ENCODE results near the gene CNTNAP2. TPM values are rescaled to one million over a fixed set of nuclear protein-coding genes. Genes with fewer than 3 reads are reported as not detected.

The CNTNAP2 gene
- total RNA-seq, 1 donor from 2014 or later = 5.4 TPM

DNA sequence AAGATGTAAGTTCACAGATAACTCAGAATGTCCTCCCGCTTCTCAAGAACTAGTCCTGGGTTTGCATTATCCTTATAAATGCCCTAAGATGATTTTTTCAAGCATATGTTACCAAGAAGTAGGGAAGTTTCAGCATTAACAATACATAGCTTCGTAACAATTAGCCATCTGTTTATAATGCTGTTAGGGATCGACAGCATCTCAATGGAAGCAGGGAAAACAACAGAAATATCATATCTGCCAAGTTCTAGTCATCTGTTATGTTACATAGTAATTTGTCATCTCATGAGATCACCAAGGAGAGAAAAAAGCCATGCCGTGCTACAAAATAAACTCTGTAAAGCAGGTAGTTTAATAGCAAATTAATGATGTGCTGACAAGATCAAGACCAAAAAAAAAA is 1742.4 kb downstream of the CNTNAP2 start:
- H3K27me3 Mint-ChIP-seq (ENCODE audit: unreplicated experiment) = peaks cover 1% of the 10 kb centered on the region
- no peaks in the 10 kb centered on the region for H3K9me3 Mint-ChIP-seq (ENCODE audit: unreplicated experiment)
- no peaks in the 10 kb centered on the region for H3K36me3 Mint-ChIP-seq (ENCODE audit: low read depth, unreplicated experiment)
- H3K4me3 Mint-ChIP-seq (ENCODE audit: unreplicated experiment) = no peak overlapping the region
- no peak for DNase-seq (ENCODE audit: low spot score)
- H3K27ac Mint-ChIP-seq (ENCODE audit: unreplicated experiment) = no peak overlapping the region
- TF ChIP-seq CTCF (IDR thresholded peaks at IDR 0.05; ENCODE audit: unreplicated experiment) = no peak
- H3K4me1 Mint-ChIP-seq (ENCODE audit: unreplicated experiment) = no peaks in the 10 kb centered on the region

GRCh38 chr7:147859486-147859885 is 1742.9 kb downstream of the CNTNAP2 start:
- H3K27me3 Mint-ChIP-seq (ENCODE audit: unreplicated experiment) = peaks cover 1% of the 10 kb centered on the region
- H3K27ac Mint-ChIP-seq (ENCODE audit: unreplicated experiment) = no peak overlapping the region
- H3K4me3 Mint-ChIP-seq (ENCODE audit: unreplicated experiment) = no peak overlapping the region
- H3K9me3 Mint-ChIP-seq (ENCODE audit: unreplicated experiment) = no peaks in the 10 kb centered on the region
- H3K36me3 Mint-ChIP-seq (ENCODE audit: low read depth, unreplicated experiment) = no peaks in the 10 kb centered on the region
- no peak for TF ChIP-seq CTCF (IDR thresholded peaks at IDR 0.05; ENCODE audit: unreplicated experiment)
- no peak for DNase-seq (ENCODE audit: low spot score)
- no peaks in the 10 kb centered on the region for H3K4me1 Mint-ChIP-seq (ENCODE audit: unreplicated experiment)

DNA sequence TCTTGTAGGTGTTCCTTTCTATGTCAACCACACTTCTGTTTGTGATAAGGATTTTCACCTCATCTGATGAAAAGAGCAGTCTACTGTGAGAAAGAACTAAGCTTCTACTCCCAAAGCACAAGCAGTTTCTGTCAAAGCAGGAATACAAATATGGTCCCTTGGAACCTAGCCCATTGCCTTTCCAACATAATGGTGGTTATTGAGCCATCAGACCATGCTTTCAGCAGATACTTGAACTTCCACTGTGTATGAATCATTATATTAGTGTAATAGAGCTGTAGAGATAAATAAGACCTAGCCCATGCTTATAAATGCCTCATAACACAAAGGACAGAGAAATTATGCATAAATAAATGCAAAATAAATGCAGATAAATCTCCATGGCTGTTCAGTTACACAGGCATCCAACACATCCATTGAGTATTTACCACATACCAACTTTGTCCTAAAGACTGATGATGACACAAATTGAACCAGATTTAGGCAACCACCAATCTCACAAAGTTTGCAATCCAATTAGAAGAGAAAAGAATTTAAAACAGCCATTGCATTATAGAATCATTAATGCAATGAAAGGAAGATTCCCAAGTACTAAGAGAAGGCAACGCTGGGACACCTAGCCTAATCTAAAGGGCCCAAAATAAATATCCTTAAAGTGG is 1744.6 kb downstream of the CNTNAP2 start:
- no peaks in the 10 kb centered on the region for H3K9me3 Mint-ChIP-seq (ENCODE audit: unreplicated experiment)
- no peak for DNase-seq (ENCODE audit: low spot score)
- H3K27me3 Mint-ChIP-seq (ENCODE audit: unreplicated experiment) = peaks cover 1% of the 10 kb centered on the region
- no peak overlapping the region for H3K4me3 Mint-ChIP-seq (ENCODE audit: unreplicated experiment)
- TF ChIP-seq CTCF (IDR thresholded peaks at IDR 0.05; ENCODE audit: unreplicated experiment) = no peak
- no peaks in the 10 kb centered on the region for H3K36me3 Mint-ChIP-seq (ENCODE audit: low read depth, unreplicated experiment)
- H3K4me1 Mint-ChIP-seq (ENCODE audit: unreplicated experiment) = no peaks in the 10 kb centered on the region
- H3K27ac Mint-ChIP-seq (ENCODE audit: unreplicated experiment) = no peak overlapping the region

GRCh38 chr7:147861945-147862344 is 1745.3 kb downstream of the CNTNAP2 start:
- Mint-ChIP-seq H3K4me3 (ENCODE audit: unreplicated experiment) (no peak overlapping the region), H3K36me3 (ENCODE audit: low read depth, unreplicated experiment) (no peaks in the 10 kb centered on the region), H3K4me1 (ENCODE audit: unreplicated experiment) (no peaks in the 10 kb centered on the region), H3K27me3 (ENCODE audit: unreplicated experiment) (no peaks in the 10 kb centered on the region), H3K27ac (ENCODE audit: unreplicated experiment) (no peak overlapping the region), H3K9me3 (ENCODE audit: unreplicated experiment) (no peaks in the 10 kb centered on the region)
- no peak for DNase-seq (ENCODE audit: low spot score)
- TF ChIP-seq CTCF (IDR thresholded peaks at IDR 0.05; ENCODE audit: unreplicated experiment) = no peak

GRCh38 chr7:147869456-147869855 is 1752.9 kb downstream of the CNTNAP2 start:
- H3K27ac Mint-ChIP-seq (ENCODE audit: unreplicated experiment) = no peak overlapping the region
- H3K36me3 Mint-ChIP-seq (ENCODE audit: low read depth, unreplicated experiment) = no peaks in the 10 kb centered on the region
- no peaks in the 10 kb centered on the region for H3K9me3 Mint-ChIP-seq (ENCODE audit: unreplicated experiment)
- DNase-seq (ENCODE audit: low spot score) = no peak
- no peaks in the 10 kb centered on the region for H3K4me1 Mint-ChIP-seq (ENCODE audit: unreplicated experiment)
- no peak for TF ChIP-seq CTCF (IDR thresholded peaks at IDR 0.05; ENCODE audit: unreplicated experiment)
- H3K27me3 Mint-ChIP-seq (ENCODE audit: unreplicated experiment) = peaks cover 2% of the 10 kb centered on the region
- no peak overlapping the region for H3K4me3 Mint-ChIP-seq (ENCODE audit: unreplicated experiment)
